HL-60 (cell line): ENCODE measurements around the gene AGAP1.

Source experiments
- CTCF ChIP-seq: IDR thresholded peaks from one replicate; pipeline ENCODE4 v1.5.1; 2011; ENCODE audit warnings: low read length, control low read depth, inconsistent platforms; ENCODE audit not compliant: insufficient read depth
- POLR2AphosphoS5 ChIP-seq: IDR thresholded peaks from 2 replicates; pipeline ENCODE4 v1.6.1; 2012; ENCODE audit warnings: low read depth
- REST ChIP-seq: IDR thresholded peaks from 2 replicates; pipeline ENCODE4 v1.6.1; 2012; ENCODE audit warnings: low read depth; ENCODE audit not compliant: insufficient replicate concordance

GRCh38 chr2:236010920-236011685, 517.3 kb downstream of the AGAP1 start:
- no peak for TF ChIP-seq CTCF
- TF ChIP-seq POLR2AphosphoS5, result no peak
- TF ChIP-seq REST, result no peak
